HG02943 (cell line): ENCODE data around the gene ARHGEF4.

Source experiments
- ATAC-seq: cut with Tn5 transposase; IDR thresholded peaks from one replicate; pipeline ENCODE4 v1.9.1; 2021; ENCODE audit warnings: mild to moderate bottlenecking, low read depth, moderate library complexity; ENCODE audit not compliant: unreplicated experiment

Gene ARHGEF4

GRCh38 chr2:131004446-131005209 is 167.9 kb downstream of the ARHGEF4 start:
- ATAC-seq: no peak

DNA sequence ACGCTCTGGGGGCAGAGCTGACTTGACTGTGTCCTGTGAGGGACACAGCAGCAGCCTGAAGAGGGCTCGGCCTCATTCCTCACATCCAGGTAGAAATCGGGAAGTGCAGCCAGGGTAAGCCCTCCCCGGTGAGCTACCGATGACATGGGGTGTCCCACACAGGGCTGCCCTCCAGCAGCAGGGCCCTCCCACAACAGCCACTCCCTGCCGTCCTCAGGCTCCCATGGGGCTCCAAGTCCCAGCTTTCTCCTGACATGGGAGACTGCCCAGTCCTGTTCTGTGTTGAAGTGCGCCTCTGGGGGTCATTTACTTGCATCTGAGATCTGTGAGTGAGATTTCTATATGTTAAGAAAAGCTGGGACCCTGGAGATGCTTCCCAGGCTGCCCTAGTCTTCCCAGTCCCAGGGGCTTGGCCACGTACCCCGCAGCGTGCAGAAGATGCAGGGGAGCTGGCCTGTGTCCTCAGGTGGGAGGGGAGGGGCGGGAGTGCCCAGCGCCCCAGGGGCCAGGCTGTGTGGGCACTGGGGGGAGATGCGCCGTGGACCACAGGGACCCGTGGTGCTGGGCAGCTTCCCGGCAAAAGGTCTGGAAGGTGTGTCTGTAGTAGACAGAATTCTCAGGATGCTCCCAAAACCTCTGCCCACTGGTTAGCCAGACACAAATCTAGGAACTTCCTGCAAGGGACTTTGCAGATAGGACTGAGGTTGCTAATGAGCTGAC is 168.7 kb downstream of the ARHGEF4 start:
- ATAC-seq: no peak

GRCh38 chr2:131006561-131006960 is 169.8 kb downstream of the ARHGEF4 start:
- no peak for ATAC-seq

DNA sequence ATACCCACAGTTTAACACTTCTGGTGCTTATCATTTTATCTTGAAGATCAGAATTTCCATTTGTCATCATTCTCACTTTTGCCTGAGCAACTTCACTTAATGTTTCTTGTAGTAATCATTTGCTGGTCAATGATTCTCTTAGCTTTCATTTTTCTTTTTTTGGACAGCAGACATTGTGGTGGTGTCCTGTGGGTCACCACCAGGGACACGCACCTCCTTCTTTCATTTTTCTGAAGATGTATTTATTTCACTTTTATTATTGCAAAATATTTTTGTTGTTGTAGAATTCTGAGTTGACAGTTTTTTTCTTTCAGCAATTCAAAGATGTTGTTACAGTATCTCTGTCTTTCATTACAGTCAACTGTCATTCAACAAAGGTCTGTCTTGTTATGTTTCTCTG is 172.3 kb downstream of the ARHGEF4 start:
- ATAC-seq: no peak

- no peak for ATAC-seq
Measured at GRCh38 chr2:131009713-131010475, 173.2 kb downstream of the ARHGEF4 start.

- ATAC-seq: no peak
Measured at GRCh38 chr2:131010566-131010965, 173.9 kb downstream of the ARHGEF4 start.

GRCh38 chr2:131011486-131011885 is 174.8 kb downstream of the ARHGEF4 start:
- no peak for ATAC-seq

DNA sequence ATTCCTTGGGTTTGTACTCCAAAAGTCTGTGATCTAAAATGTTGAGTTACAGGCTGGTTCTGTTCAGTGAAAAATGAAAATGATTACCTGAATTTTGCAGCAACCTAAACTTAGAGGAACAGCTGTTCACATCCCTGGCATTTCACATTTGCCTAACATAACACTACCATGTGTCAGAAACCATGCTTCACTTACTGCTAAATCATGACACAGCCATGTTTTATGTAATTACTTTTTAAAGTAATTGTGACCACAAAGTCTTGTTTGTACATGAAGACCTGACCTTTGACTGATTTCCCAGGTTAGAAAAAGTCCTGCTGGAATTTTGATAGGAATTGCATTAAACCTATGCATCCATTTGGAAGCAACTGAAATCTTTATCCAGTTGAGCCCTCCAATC is 177.4 kb downstream of the ARHGEF4 start:
- no peak for ATAC-seq

- no peak for ATAC-seq
Measured at GRCh38 chr2:131015764-131016163, 179.1 kb downstream of the ARHGEF4 start.

- no peak for ATAC-seq
Measured at GRCh38 chr2:131016826-131017741, 180.4 kb downstream of the ARHGEF4 start.

DNA sequence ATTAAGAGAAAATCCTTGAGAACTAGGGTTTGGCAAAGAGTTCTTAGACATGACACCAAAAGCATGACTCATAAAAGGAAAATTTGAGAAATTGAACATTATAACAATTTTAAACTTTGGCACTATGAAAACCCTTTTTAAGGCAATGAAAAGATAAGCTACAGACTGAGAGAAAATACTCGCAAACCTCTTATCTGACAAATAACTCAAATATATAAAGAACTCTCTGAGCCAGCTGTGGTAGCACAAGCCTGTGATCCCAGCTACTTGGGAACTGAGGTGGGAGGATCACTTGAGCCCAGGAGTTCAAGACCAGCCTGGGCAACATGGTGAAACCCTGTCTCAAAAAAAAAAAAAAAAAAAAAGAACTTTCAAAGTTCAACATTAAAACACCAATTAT is 186.0 kb downstream of the ARHGEF4 start:
- ATAC-seq: no peak

DNA sequence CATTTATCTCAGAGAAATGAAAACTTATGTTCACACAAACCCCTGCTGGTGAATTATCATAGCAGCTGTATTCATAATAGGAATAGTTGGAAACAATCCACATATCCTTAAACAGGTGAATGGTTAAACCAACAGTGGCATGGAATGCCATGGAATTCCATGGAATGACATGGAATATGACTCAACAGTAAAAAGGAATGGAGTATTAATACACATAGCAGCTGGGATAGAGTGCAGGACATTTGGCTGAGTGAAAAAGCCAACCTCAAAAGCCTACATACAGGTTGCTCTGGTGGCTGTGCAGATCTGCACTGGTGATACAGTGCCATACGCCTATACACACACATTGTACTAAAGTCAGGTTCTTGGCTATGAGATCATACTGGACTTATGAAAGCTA is 187.0 kb downstream of the ARHGEF4 start:
- ATAC-seq: no peak

GRCh38 chr2:131026919-131027318 is 190.2 kb downstream of the ARHGEF4 start:
- no peak for ATAC-seq

DNA sequence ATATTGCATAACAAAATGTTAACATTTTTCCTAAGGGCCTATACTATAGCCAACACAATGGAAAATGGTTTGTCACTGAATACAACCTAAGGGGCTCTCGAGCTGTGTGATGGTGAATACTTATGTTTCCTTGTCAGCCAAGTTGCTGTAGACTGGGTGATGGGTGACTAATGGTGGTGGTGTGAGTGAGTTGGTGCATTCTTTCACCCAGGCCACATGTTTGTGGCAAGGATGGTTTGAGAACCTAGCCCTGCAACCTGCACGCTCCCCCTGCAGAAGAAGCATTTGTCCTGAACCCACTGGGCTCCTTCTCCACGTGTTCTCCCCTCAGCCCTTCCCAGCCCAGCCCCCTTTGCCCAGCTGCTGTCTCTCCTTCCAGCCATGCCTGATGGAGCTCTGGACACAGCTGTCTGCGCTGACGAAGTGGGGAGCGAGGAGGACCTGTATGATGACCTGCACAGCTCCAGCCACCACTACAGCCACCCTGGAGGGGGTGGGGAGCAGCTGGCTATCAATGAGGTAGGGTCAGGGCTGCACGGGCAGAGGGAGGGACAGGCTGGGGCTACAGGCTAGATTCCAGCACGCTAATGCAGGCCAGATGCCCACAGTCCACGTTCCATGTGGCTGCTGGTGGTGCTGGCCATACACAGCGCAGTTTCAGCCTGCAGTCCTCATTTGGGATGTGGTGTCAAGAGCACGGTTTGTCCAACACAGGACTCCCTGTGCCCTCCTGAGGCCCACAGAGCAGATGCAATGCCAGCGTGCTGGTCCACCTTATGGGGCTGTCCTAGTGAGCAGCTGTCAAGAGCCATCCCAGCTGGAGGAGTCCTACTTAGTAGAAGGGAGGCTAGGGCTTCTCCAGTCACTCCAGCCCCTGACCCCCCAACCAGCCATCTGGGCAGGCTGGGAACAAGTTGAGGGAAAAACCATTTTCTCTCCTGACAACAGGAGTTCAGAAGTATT is 191.1 kb downstream of the ARHGEF4 start:
- ATAC-seq: no peak

GRCh38 chr2:131029812-131030211 is 193.1 kb downstream of the ARHGEF4 start:
- no peak for ATAC-seq

DNA sequence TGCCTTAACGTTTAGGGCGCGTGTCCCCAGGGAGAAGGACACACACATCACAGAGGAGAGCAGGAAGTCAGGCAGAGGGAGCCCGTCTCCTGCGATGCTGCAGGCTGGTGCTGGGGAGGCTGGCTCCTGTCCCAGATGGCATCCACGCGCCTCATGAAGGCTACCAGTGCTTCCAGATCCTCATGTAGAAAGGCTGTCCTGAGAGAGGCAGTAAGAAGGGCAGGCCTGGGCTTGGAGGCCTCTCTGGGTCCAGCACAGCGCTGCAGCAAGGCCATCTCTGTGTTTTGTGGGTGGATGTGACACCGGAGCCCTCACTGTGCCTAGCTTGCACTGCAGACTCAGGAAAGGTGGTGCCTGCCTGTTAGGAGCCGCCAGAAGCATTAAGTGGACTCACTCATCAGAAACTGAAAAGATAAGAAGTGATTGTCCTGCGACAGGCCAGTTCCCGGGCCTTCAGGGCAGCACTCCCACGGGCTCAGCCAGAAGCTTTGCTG is 193.8 kb downstream of the ARHGEF4 start:
- no peak for ATAC-seq

DNA sequence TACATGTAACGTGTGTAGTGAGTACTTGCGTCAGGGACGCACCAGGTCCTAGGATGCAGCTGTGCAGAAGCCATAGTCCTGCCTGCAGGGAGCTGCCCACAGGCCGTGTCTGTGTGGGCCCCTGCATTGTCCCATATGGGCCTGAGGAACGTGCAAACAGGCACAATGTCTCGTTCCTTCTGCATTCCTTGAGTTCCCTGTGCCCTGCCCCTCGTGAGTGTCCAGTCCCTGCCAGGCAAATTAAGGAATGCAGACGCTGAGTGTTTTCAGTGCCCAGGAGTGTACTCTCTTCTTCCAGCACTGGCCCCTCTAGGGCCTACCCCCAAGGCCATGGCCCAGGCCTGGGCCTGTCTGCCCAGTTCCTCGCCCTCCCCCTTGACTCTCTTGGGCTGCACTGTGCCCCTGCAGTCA is 194.7 kb downstream of the ARHGEF4 start:
- no peak for ATAC-seq

GRCh38 chr2:131031875-131032274 is 195.2 kb downstream of the ARHGEF4 start:
- no peak for ATAC-seq

DNA sequence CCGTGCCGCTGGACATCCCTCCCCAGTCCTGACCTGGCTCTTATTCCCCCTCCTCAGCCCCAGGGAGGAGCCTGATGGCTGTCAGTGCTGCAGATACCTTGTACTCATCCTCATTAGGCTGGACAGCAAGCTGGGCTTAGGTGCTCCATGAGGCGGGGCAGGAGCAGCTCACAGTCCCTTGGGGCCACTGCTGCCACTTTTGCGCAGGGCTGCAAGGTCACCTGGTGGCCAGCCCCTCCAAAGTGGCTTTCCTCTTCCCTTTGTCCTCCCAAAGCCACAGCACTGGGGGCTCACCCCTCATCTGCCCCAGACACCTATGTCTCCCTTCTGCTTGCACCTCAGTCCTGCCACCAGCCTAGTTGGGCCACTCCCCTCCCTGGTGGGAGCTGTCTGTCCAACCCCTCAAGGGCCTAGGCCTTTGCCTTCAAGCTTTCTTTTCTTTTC is 195.7 kb downstream of the ARHGEF4 start:
- no peak for ATAC-seq
